Measurements from ENCODE around the gene PLXNB2.

- TF ChIP-seq, protein P1, sequence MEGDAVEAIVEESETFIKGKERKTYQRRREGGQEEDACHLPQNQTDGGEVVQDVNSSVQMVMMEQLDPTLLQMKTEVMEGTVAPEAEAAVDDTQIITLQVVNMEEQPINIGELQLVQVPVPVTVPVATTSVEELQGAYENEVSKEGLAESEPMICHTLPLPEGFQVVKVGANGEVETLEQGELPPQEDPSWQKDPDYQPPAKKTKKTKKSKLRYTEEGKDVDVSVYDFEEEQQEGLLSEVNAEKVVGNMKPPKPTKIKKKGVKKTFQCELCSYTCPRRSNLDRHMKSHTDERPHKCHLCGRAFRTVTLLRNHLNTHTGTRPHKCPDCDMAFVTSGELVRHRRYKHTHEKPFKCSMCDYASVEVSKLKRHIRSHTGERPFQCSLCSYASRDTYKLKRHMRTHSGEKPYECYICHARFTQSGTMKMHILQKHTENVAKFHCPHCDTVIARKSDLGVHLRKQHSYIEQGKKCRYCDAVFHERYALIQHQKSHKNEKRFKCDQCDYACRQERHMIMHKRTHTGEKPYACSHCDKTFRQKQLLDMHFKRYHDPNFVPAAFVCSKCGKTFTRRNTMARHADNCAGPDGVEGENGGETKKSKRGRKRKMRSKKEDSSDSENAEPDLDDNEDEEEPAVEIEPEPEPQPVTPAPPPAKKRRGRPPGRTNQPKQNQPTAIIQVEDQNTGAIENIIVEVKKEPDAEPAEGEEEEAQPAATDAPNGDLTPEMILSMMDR (conservative IDR thresholded peaks at IDR 0.05), result no peak
- no peak for TF ChIP-seq EZH2 (IDR thresholded peaks at IDR 0.05; ENCODE audit: low read depth)
Observed at GRCh38 chr22:50287731-50288130, 19.7 kb downstream of the PLXNB2 start.
